Measurements from ENCODE around the gene UBE2I.

The UBE2I gene

DNA sequence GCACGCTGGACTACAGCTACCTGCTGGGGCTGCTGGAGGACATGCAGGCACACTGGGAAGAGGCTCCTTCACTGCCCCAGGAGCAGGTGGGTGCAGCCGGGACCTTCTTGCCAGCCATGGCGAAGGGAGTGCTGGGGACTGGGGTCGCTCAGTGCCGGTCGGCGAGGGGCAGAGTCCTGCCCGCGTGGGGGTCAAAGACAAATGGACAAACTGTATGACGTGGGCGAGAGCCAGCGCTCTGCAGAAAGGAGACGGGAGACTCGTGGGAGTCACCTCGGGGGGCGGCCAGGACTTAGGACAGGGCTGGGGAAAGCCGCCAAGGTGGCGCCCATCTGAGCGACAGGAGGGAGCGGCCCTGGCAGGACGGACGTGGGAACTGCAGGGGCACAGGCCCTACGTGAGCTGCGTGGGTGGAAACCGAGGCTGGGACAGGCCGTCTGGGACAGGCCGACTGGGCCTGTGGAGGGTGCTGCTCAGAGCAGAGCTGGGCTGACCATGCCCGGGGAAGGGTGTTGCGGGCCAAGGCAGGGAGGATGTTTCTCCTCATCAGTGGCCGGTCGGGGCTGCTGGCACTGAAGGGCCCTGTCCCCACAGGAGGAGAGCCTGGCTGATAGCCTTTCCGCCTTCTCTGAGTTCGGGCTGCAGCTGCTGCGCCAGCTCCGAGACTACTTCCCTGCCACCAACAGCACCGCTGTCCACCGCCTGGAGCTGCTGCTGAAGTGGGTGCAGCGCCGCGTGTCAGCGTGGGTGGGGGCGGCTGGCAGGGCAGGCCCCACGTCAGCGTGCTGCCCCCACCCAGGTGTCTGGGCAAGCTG, 34.2 kb downstream of the UBE2I start:
- no peak for DNase-seq (ENCODE audit: low read depth)

DNA sequence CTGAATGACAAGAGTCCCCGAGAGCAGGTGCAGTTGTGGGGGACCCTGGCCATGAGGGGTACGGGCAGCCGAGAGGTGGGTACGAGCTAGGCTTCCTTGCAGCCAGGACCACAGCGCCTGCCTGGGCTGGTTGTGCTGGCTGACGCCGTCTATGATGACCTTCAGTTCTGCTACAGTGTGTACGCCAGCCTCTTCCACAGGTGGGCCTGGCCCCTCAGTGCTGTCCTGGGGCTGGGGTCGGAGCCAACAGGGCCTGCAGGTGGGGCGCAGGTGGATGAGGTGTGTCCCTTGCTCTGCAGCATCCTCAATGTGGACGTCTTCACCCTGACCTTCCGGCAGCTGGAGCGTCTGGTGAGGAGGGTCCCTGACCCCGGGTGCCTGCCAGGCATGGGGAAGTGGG, 35.1 kb downstream of the UBE2I start:
- no peak for DNase-seq (ENCODE audit: low read depth)

DNA sequence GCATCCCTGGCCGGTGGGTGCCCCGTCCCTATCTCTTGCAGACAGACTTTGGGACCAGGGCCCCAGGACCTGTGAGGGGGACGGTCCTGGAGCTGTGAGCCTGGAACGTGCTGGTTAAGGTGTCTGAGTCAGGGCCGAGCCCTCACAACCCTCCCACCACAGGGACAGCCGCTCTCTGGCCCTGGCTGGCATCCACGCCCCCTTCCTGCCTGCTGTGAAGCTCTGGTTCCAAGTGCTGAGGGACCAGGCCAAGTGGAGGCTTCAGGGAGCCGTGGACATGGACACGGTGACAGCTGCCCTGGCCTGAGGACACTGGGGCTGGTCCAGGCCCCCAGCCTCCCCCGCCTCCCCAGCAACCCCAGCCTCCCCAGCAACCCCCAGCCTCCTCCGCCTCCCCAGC, 35.7 kb downstream of the UBE2I start:
- no peak for DNase-seq (ENCODE audit: low read depth)

DNA sequence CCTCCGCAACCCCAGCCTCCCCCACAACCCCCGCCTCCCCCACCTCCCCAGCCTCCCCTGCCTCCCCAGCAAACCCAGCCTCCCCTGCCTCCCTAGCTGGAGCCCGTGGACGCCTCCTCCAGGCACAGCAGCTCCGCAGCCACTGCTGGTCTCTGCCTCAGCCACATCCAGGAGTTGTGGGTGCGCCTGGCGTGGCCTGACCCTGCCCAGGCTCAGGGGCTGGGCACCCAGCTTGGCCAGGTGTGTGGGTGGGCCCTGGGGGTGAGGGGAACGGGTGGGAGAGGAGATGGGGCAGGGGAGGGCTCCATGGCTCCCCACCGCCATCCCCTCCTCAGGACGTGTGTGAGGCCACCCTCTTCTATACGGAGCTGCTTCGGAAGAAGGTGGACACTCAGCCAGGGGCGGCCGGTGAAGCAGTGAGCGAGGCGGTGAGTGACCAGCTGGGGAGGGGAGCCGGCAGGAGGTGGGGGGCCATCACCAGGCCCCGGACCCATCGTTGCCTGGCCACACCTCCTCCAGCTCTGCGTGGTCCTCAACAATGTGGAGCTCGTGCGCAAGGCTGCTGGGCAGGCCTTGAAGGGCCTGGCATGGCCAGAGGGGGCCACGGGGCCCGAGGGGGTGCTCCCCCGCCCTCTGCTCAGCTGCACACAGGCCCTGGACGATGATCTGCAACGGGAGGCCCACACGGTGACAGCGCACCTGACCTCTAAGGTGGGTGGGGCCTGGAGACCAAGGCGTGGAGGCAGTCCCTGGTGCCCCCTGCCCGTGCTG, 36.4 kb downstream of the UBE2I start:
- no peak for DNase-seq (ENCODE audit: low read depth)

DNA sequence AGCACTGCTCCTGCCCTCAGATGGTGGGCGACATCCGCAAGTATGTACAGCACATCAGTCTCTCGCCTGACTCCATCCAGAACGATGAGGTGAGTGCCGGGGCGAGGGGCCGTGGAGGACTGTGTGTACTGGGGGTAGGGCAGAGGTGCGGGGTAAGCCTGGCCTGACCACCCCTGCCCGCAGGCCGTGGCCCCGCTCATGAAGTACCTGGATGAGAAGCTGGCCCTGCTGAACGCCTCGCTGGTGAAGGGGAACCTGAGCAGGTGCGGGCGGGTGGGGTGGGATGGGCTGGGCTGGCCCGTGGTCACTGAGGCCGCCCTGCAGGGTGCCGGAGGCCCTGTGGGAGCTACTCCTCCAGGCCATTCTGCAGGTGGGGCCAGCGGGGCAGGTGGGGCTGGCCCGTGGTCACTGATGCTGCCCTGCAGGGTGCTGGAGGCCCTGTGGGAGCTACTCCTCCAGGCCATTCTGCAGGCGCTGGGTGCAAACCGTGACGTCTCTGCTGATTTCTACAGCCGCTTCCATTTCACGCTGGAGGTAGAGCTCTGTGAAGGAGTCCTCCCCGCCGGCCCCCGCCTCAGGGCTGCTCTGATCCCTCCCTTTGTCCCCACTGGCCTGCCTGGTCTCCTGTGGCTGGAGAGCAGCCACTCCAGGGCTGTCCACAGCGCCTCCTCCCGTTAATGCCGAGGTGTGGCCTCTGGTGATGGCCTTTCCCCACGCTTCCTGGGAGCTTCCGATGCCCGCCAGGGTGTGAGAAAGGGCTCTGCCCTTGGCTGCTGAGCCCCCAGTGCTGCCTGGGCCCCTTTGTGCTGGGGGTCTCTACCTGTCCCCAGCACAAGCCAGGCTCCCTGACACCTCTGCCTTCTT, 37.2 kb downstream of the UBE2I start:
- no peak for DNase-seq (ENCODE audit: low read depth)

DNA sequence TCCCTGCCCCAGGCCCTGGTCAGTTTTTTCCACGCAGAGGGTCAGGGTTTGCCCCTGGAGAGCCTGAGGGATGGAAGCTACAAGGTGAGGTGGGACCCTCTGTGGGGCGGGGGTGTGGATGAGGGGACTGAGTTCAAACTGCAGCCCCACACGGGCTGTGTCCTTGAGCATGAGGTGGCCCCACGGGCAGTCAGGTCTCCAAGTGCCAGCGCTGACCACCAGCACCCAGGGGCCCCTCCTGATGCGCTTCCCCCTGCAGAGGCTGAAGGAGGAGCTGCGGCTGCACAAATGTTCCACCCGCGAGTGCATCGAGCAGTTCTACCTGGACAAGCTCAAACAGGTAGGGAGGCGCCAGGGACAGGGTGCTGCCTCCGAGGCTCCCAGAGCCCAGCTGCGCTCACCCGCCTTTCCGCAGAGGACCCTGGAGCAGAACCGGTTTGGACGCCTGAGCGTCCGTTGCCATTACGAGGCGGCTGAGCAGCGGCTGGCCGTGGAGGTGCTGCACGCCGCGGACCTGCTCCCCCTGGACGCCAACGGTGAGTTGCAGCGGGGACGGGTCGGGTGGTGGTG, 37.9 kb downstream of the UBE2I start:
- no peak for DNase-seq (ENCODE audit: low read depth)

DNA sequence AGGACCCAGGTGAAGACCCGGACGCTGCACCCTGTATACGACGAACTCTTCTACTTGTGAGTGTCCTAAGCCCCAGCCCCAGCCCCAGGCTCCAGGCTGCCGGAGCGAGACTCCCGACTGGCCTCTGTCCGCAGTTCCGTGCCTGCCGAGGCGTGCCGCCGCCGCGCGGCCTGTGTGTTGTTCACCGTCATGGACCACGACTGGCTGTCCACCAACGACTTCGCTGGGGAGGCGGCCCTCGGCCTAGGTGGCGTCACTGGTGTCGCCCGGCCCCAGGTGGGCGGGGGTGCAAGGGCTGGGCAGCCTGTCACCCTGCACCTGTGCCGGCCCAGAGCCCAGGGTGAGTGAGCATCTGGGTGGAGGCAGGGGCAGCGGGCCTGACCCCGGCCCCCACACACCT, 38.5 kb downstream of the UBE2I start:
- DNase-seq (ENCODE audit: low read depth): no peak

DNA sequence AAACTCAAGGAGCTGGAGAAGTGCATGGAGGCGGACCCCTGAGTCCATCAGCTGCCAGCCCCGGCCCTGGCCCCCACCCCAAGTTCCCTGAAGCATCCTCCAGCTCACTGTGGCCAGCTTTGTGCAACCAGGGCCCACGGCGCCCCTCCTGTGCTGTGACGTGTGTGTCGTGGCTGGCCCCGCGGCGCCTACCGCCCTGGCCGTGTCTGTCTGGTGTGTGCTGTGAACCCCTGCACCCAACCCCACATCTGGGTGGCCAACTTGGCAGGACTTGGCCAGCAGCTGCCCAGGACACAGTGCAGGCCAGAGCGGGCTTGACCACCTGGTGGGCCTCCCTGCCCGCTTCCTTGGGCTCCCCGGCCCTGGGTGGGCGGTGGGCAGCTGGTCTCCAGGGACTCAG, 39.0 kb downstream of the UBE2I start:
- DNase-seq (ENCODE audit: low read depth): no peak

DNA sequence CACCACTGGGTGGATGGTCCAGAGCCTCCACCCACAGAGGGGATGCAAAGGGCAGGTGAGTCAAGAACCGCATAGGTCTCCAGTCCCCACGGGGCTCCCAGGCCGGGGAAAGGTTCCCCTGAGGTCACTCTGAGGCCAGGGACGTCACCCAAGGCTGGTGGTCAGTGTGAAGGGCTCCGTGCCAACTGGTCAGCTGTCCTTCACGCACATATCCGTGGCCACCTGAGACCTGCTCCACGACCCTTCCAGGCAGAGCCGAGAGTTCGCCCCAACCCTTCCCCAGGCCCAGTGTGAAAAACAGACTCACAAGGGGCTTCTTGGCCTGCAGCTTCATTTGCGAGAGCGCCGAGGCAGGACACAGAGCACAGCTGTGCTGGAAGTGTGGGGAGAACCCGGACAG, 39.5 kb downstream of the UBE2I start:
- DNase-seq (ENCODE audit: low read depth): no peak

DNA sequence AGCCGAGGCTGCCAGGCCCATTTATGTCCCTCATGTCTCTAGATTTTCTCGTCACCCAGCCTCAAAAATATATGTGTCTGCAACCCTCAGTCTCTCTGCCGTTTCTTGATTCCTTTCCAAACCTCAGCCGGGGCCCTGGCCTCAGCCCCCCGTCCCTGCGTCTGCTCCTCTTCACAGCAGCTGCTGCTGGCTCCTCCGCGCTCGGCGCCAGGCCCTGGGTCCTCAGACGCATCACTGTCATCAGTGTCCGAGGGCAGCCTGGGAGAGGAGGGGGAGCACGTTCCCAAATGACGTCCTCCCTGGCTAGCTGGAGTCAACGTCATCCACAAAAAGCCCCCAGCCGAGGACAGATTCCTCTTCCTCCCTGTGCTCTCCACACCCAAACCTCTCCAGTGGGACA, 39.9 kb downstream of the UBE2I start:
- DNase-seq (ENCODE audit: low read depth): no peak

DNA sequence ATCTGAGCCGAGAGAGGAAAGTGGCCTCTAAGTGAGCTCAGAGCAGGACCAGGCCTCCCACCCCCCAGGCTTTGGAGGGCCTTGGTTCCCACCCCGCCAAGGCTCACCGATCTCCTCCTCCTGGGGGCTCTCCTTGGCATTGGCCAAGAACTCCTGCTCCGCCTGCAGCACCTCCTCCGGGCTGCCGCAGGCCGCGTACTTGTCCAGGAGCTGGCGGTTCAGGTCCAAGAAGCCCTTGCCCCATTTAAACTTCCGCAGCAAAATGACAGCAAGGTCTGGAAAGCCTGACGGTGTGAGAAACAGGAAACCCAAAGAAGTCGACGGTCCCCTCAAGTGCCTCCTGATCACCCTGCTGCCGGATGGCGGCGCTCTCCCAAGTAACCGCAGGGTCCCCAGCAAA, 40.5 kb downstream of the UBE2I start:
- no peak for DNase-seq (ENCODE audit: low read depth)

DNA sequence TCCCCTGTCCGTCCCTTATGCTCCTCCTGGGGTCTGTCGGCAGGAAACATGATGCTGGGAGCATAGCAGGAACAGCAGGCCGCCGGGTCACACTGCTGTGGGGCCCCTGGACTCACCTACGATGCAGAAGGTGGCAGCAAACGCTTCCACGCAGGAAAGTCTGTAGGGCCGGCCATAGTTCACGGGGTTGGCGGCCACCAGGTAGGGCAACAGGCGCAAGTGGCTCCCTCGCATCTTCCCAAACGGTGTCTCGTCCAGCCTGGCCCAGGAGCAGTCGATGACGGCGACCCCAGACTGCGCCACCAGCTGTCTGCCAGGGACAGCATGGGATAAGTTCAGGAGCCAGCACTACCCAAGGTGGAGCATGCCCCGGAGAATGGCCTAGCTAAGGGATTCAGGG, 41.3 kb downstream of the UBE2I start:
- no peak for DNase-seq (ENCODE audit: low read depth)

DNA sequence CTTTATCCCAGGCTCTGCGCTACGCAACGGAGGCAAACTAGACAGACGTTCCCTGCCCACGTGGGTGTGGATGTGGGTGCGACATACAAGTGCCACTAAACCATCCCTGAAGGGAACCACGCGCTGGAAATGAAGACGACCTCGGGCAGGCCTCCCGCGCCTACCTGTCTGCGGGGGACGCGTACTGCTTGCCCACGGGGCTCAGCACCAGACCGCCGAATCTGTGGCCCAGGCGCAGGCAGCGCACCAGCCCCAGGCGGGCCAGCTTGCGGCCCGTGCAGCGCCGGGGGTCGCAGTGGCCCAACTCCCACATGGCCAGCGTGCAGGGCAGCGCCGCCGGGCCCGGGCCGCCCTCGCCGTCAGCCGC, 41.8 kb downstream of the UBE2I start:
- no peak for DNase-seq (ENCODE audit: low read depth)

DNA sequence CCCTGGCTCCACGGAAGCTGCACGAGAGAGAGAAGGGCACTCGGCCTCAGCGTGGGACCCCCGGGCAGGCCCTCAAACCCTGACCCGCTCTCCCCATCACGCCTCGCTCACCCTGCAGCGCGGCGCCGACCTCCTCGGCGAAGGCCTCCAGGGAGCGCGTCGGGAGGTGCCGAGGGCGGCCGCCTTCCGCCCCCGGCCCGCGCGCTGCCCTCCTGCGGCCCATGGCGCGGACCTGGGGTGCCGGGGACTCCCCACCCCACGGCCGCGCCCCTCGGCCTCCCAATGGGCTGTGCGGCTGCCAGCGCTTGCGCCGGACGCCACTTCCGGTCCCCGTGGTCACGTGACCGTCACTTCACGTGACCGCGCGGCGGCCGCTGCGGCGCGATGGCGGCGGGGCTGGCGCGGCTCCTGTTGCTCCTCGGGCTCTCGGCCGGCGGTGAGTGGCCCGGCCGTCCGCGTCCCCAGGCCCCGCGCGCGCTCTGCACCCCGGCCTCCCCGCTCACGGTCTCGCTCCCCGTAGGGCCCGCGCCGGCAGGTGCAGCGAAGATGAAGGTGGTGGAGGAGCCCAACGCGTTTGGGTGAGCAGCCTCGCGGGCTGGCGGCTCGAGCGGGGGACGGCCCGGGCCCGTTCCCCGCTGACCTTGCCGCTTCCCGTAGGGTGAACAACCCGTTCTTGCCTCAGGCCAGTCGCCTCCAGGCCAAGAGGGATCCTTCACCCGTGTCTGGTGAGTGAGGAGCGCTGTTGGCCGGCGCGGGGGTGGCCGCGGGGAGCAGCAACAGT, 42.3 kb downstream of the UBE2I start, which contains the start of the genes GNPTG and TSR3:
Gene GNPTG (plus strand): TSS at position 350 of the 781 bp plus-strand sequence. CDS start 35 bp downstream, at position 385.
Gene TSR3 (minus strand): TSS at position 297 of the 781 bp plus-strand sequence. CDS start 74 bp downstream, at position 223.
- peak; percentile 76 for DNase-seq (ENCODE audit: low read depth)

DNA sequence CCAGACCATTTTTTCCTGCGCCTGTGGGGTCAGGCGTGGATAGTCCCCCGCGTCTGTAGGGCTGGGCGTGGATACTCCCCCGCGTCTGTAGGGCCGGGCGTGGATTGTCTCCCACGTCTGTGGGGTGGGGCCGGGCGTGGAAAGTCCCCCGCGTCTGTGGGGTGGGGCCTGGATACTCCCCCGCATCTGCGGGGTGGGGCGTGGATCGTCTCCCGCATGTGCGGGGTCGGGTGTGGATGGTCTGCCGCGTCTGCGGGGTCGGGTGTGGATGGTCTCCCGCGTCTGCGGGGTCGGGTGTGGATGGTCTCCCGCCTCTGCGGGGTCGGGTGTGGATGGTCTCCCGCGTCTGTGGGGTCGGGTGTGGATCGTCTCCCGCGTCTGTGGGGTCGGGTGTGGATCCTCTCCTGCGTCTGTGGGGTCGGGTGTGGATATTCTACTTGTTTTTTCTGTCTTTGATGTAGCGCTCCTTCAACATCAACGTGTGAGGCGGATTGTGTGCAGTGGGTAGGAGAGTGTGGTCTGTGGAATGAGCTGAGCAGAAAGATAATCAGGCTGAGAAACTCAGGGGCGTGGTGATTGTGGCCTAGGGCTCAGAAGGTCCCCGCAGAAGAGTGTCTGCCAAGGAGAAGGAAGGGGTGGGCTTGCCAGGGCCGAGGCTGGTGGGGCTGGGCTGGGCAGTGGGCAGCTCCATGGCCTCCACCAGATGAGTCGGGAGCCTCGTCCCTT, 45.5 kb downstream of the UBE2I start:
- no peak for DNase-seq (ENCODE audit: low read depth)

DNA sequence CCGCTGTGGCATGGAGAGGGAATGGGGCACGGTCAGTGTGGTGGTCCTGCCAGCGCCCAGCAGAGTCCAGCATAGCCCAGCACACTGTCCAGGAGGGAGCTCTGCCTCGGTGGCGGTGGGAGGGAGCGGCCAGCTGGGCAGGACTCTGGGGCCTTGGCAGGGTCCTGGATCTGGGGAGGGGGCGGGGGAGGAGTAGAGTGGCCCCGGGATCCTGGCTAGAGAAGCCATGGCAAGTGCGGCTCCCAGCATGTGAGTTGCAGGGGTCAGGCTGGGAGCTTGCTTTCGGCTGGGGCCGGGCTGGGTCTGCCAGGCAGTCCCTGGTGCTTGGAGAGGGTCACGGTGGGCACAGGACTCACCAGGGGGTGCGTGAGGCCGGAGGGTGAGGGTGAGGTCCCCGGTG, 46.2 kb downstream of the UBE2I start:
- no peak for DNase-seq (ENCODE audit: low read depth)

DNA sequence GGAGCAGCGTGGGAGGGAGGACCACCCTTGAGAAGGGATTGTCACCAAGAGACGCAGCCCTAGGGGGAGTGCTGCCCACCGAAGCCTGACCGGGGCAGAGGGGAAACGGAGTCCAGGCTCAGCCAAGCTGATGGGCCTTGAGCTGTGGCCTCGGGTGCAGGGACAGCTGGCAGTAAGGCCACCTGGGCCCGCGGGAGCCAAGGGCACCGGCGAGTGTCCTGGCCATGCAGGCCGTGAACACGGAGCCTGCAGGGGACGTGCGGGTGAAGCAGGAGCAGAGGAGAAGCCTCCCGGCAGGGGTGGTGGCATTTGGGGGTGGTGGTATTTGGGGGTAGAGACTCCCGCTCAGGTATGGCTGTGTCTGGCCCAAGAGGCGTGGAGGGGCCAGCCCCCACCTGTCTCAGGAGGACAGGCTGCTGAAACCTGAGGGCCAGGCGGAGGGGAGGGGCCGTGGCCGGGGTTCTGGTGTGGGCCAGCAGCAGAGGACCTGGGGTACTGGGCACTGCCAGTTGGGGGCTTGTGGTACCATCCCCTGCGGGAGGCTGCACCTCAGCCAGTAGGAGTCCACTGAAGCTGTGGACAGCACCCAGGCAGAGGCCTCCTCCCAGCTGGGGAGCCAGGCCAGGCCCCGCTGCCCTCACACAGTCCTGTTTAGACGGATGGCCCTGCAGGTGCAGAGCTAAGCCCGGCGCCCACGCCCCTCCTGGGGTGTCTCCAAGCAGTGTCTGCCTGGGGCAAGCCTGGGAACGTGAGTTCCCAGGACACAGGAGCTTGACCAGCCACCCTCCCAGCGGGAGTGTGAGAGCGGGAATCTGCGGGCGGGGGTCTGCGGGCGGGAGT, 46.8 kb downstream of the UBE2I start:
- no peak for DNase-seq (ENCODE audit: low read depth)

DNA sequence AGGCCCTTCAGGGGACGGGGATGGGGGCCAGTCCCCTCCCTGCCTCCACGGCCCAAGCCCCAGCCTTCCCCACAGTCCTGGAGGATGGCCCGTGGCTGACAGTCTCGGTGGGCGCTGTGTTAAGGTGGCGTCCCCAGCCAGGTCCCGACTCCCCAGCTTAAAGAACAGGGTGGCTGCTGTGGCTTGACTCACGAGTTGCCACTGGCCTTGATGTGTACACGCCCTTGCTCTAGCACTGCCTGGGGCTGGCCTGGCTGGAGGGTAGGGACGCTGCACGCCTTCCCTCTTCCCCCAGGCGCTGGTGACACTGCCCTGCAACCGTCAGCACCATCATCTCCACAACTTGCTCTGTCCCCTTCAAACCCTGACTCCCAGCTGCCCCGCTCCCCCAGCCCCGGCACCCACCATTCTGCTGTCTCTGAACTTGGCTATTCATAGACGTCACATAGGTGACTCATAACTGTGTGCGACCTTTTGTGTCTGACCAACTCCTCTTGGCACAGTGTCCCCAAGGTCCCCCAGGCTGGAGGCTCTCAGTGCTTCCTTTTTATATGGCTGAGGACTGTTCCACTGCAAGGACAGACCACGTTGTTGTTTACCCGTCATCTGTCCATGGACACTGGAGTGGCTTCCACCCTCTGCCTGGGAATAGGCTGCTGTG, 48.6 kb downstream of the UBE2I start:
- DNase-seq (ENCODE audit: low read depth): no peak

Measured in activated gamma-delta T cell treated with anti-CD3 and anti-CD28 coated beads, Interleukin-2, amount 50 U/mL, for 16 hours (primary cell).